Fibroblast of upper back skin (primary cell): ENCODE results near the gene ZNF618.

Experiments
- DNase-seq: peaks from one replicate; pipeline ENCODE4 v3.0.0-alpha.2; 2013

ZNF618 gene

GRCh38 chr9:113876151-113876992, at the start of gene ZNF618:
TSS of gene ZNF618 (plus strand) at chr9:113876309. CDS start at chr9:113876381, 72 bp downstream.
- peak; percentile 29 for DNase-seq

GRCh38 chr9:113828221-113828620, 47.9 kb upstream of the ZNF618 start:
- no peak for DNase-seq

- DNase-seq = no peak
Observed at GRCh38 chr9:113837334-113837733, 38.8 kb upstream of the ZNF618 start.

- no peak for DNase-seq
Observed at GRCh38 chr9:113842086-113842485, 34.0 kb upstream of the ZNF618 start.

- no peak for DNase-seq
Observed at GRCh38 chr9:113844466-113844865, 31.6 kb upstream of the ZNF618 start.

GRCh38 chr9:113851359-113851758, 24.8 kb upstream of the ZNF618 start:
- DNase-seq = no peak

- DNase-seq = no peak
Observed at GRCh38 chr9:113851873-113852272, 24.2 kb upstream of the ZNF618 start.

GRCh38 chr9:113853333-113853732, 22.8 kb upstream of the ZNF618 start:
- DNase-seq = no peak

GRCh38 chr9:113854310-113854709, 21.8 kb upstream of the ZNF618 start:
- DNase-seq = no peak

GRCh38 chr9:113857875-113858274, 18.2 kb upstream of the ZNF618 start:
- no peak for DNase-seq

- DNase-seq = no peak
Observed at GRCh38 chr9:113858282-113858681, 17.8 kb upstream of the ZNF618 start.

- no peak for DNase-seq
Observed at GRCh38 chr9:113863345-113863744, 12.8 kb upstream of the ZNF618 start.

GRCh38 chr9:113868501-113868900, 7.6 kb upstream of the ZNF618 start:
- DNase-seq = no peak

GRCh38 chr9:113872485-113873143, 3.5 kb upstream of the ZNF618 start:
- peak; percentile 26 for DNase-seq

GRCh38 chr9:113873446-113873845, 2.7 kb upstream of the ZNF618 start:
- DNase-seq = no peak

- DNase-seq = no peak
Observed at GRCh38 chr9:113873926-113874325, 2.2 kb upstream of the ZNF618 start.

GRCh38 chr9:113875459-113876150, 504 bp upstream of the ZNF618 start:
- no peak for DNase-seq

GRCh38 chr9:113876993-113877368, 872 bp downstream of the ZNF618 start:
- DNase-seq = no peak

- no peak for DNase-seq
Observed at GRCh38 chr9:113879318-113879717, 3.2 kb downstream of the ZNF618 start.

- DNase-seq = peak; percentile 68
Observed at GRCh38 chr9:113879911-113880310, 3.8 kb downstream of the ZNF618 start.

- DNase-seq = no peak
Observed at GRCh38 chr9:113882181-113882580, 6.1 kb downstream of the ZNF618 start.

GRCh38 chr9:113882636-113883164, 6.6 kb downstream of the ZNF618 start:
- DNase-seq = peak; percentile 36
